Measurements from ENCODE around the gene SLCO3A1.

SLCO3A1 gene

DNA sequence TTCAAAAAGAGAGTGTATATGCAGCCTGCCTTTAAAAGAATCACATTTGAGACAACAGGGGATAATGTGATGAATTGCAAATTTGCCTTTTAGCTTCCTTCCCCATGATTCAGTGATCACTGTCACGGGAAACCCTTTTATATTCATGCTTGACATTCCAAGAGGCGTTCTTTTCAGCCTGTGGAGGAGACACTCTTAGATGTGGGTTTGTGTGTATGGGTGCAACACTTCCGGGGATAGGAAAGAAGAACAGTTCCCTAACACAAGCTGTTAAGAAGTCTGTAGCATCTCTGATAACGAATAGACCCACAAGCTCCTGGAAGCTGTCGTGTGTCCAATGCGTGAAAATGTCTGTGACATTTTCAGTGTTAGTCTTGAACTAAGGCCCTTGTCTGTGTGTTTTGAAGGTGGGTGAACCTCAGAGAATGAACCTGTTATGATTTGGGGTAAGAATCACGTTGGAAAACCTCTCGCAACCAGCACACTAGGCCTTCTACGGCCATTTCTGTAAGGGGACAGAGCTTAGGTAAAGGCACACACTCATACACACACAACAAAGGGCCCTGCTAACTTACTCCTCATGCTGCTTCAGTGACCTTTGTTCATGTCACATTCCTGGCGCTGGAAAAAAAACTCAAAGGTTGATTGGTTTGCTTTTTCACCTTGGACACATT lies 311.0 kb downstream of the SLCO3A1 start:
- H3K27me3 Mint-ChIP-seq = no peaks in the 10 kb centered on the region
- H3K9me3 Mint-ChIP-seq = no peaks in the 10 kb centered on the region
- H3K27ac Mint-ChIP-seq = no peak overlapping the region
- no peak overlapping the region for H3K4me3 Mint-ChIP-seq
- DNase-seq (ENCODE audit: low spot score in 2 of 2) = no peak
- peaks cover 7% of the 10 kb centered on the region for H3K4me1 Mint-ChIP-seq
- no peak for ATAC-seq (ENCODE audit: low read depth)
- no peaks in the 10 kb centered on the region for H3K36me3 Mint-ChIP-seq

DNA sequence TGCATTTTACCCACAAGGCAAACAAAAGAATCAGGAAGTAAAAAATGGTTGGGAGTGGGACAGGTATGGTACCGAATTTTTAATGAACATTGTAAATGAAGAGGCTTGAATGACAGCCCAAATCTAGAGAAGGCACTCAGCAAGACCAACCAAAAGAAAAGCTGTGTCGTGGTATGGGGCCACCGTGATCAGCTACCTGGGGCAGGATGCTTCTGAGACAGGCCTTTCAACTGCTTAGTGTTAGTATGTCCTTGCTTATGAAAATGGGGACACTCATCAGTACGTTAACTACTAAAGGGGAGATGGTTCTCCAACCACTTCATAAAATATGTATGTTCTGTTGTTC lies 311.5 kb downstream of the SLCO3A1 start:
- DNase-seq (ENCODE audit: low spot score in 2 of 2) (no peak), ATAC-seq (ENCODE audit: low read depth) (no peak)
- Mint-ChIP-seq H3K36me3 (no peaks in the 10 kb centered on the region), H3K4me3 (no peak overlapping the region), H3K4me1 (peaks cover 7% of the 10 kb centered on the region), H3K27ac (no peak overlapping the region), H3K27me3 (no peaks in the 10 kb centered on the region), H3K9me3 (no peaks in the 10 kb centered on the region)

DNA sequence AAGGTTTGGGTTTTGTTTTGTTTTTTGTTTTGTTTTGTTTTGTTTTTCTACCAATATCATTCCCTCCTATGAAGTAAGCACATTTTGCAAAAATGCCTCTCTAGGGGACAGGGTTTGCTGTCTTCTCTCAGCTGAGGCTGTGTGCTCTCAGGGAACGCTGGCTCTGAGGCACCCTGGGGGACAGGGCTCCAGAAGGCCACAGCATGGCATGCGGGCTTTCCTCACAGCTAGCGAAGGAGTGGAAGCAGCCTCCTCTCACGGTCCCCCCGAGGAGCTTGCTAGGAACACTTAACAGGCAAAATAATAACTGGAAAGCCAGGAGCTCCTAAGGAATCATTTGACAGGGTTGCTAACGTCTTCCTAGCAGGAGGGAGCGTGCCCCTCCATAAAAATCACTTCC lies 312.5 kb downstream of the SLCO3A1 start:
- ATAC-seq (ENCODE audit: low read depth) = no peak
- H3K27me3 Mint-ChIP-seq = no peaks in the 10 kb centered on the region
- no peak overlapping the region for H3K4me3 Mint-ChIP-seq
- H3K4me1 Mint-ChIP-seq = peaks cover 4% of the 10 kb centered on the region
- no peaks in the 10 kb centered on the region for H3K36me3 Mint-ChIP-seq
- no peaks in the 10 kb centered on the region for H3K9me3 Mint-ChIP-seq
- no peak for DNase-seq (ENCODE audit: low spot score in 2 of 2)
- no peak overlapping the region for H3K27ac Mint-ChIP-seq

DNA sequence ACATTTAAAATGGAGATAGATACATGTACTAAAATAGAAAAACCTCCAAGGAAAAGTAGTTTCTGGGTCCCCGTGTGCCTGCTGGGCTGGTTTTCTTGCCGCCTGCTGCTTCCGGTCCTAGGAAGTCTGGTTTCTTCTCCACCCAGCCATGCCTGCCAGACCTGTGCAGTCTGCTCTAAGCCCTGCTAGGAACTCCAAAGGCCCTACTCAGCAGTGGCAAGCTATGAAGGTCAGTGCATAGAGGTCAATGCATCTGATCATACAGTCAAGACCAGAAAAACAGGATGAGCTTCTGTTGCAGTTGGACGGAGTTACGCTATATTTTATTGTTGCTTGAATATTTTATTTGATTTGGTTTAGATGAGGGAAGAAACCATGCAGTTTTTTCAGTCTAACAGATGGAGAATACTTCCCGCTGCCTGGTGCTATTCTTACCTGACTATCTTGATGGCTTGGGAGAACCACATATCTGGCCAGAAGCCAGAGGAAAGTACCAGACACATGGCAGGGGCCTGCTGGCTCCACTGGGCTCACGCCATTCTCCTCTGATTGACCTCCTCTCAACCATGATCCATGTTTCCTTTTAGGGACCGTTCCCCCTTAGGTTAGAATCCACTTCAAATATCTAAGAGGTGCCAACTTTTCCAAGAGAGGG lies 313.4 kb downstream of the SLCO3A1 start:
- Mint-ChIP-seq H3K9me3 (no peaks in the 10 kb centered on the region), H3K27me3 (no peaks in the 10 kb centered on the region), H3K4me3 (no peak overlapping the region), H3K27ac (no peak overlapping the region), H3K36me3 (no peaks in the 10 kb centered on the region), H3K4me1 (no peaks in the 10 kb centered on the region)
- ATAC-seq (ENCODE audit: low read depth) = no peak
- DNase-seq (ENCODE audit: low spot score in 2 of 2) = no peak

DNA sequence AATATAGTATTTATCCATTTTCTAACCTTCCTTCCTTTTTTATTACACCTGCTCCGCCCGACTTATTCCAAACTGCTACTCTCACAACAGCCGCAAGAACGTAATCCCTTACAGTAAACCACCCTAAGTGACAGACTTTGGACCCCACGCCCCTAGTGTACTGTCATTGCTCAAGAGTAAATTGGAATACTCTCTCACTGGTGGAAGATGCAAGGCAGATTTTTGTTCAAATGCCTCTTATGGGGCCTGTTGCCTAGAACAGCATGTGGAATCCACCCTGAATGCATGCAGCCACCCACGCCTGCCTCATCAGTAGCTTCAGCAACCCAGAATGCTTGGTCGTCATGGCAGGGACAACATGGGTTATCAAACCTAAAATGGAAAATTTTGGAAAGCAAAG lies 313.9 kb downstream of the SLCO3A1 start:
- H3K4me1 Mint-ChIP-seq = no peaks in the 10 kb centered on the region
- H3K27ac Mint-ChIP-seq = no peak overlapping the region
- H3K36me3 Mint-ChIP-seq = no peaks in the 10 kb centered on the region
- H3K27me3 Mint-ChIP-seq = peaks cover 2% of the 10 kb centered on the region
- DNase-seq (ENCODE audit: low spot score in 2 of 2) = no peak
- H3K4me3 Mint-ChIP-seq = no peak overlapping the region
- no peaks in the 10 kb centered on the region for H3K9me3 Mint-ChIP-seq
- no peak for ATAC-seq (ENCODE audit: low read depth)

DNA sequence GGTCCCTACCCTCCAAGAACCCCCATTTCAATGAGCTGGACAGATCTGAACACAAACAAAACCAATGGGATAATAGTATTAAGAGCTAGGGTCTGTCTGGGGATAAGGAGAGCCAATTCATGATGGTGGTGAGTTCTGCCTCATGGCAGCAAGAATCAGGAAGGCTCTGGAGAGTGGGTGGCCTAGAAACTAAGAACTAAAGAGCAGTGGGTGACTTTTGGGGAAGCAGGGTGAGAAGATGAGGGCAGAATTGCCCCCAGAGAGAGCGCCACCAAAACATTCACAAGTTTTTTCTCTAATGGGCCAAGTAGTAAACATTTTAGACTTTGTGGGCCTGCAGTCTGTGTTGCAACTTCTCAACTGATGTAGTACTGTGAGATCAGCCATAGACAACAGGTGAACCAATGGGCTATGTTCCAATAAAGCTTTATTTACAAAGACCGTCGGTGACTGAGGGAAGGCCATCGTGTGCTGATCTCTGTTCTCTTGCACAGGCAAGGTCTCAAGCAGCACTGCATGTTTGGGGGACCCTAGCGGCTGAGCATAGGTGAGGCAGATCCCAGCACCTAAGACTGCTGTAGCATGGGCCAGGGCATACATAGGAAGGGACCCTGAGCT lies 314.7 kb downstream of the SLCO3A1 start:
- Mint-ChIP-seq H3K27me3 (peaks cover 5% of the 10 kb centered on the region), H3K4me1 (no peaks in the 10 kb centered on the region), H3K27ac (no peak overlapping the region), H3K36me3 (no peaks in the 10 kb centered on the region), H3K4me3 (no peak overlapping the region), H3K9me3 (no peaks in the 10 kb centered on the region)
- no peak for DNase-seq (ENCODE audit: low spot score in 2 of 2)
- no peak for ATAC-seq (ENCODE audit: low read depth)

DNA sequence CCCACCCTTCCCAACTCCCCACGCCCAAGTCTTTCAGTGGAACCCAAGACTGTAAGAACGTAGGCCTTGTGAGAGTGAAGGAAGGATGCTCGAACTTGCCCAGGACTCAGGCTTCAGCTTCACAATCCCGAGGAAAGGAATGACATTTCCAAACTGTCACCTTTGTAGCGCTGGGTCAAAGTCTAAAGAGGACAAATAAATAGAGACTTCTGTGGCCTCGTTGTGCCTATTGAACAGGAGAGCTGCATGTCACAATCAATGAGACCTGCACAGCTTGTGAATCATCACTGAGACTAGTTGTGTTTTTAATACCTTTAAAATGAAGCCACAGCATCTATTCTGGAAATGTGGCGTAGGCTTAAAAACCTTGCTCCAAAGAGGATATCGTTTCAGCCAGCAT lies 317.4 kb downstream of the SLCO3A1 start:
- Mint-ChIP-seq H3K27ac (no peak overlapping the region), H3K9me3 (no peaks in the 10 kb centered on the region), H3K4me1 (no peaks in the 10 kb centered on the region), H3K36me3 (no peaks in the 10 kb centered on the region), H3K27me3 (peaks cover 7% of the 10 kb centered on the region), H3K4me3 (no peak overlapping the region)
- ATAC-seq (ENCODE audit: low read depth) = no peak
- DNase-seq (ENCODE audit: low spot score in 2 of 2) = no peak

DNA sequence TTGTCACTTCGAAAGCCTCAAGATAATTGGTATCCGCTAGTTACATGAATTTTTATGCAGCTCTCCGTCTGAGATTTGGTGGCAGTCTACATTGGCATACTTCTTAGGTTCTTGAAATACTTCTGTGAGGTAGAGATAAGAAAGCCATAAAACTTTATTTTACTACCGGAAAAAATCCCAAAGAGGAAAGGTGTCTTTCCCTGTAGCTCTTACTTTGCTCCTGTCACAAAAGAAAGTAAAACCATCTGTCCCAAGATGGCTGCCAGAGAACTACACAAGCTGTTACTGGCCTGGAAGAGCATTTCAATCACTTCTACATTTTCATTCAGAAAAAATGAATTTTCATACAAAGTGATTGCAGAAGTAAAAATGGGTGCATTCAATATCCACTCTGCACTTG lies 325.4 kb downstream of the SLCO3A1 start:
- no peak overlapping the region for H3K4me3 Mint-ChIP-seq
- no peaks in the 10 kb centered on the region for H3K36me3 Mint-ChIP-seq
- no peaks in the 10 kb centered on the region for H3K9me3 Mint-ChIP-seq
- H3K27ac Mint-ChIP-seq = no peak overlapping the region
- ATAC-seq (ENCODE audit: low read depth) (no peak), DNase-seq (ENCODE audit: low spot score in 2 of 2) (no peak)
- H3K4me1 Mint-ChIP-seq = no peaks in the 10 kb centered on the region
- H3K27me3 Mint-ChIP-seq = peaks cover 8% of the 10 kb centered on the region

DNA sequence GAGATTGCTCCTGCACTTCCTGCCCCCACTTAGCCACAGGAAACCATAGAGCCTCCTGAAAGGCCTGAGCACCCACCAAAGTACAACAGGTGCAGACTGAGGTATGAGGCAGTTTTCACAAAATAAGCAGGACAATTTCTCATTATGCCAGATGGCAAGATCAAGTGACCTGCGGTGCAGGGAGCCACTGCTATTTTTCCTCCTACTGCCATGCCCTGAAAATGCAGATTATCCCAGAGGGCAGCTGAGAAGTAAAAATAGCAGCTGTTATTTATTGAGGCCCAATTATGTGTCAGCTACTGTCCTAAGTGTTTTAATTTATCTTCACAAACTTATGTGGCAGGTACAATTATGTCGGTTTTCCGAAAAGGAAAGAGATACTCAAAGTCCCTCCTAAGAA lies 330.6 kb downstream of the SLCO3A1 start:
- Mint-ChIP-seq H3K36me3 (no peaks in the 10 kb centered on the region), H3K9me3 (no peaks in the 10 kb centered on the region), H3K4me3 (no peak overlapping the region), H3K4me1 (no peaks in the 10 kb centered on the region), H3K27me3 (no peaks in the 10 kb centered on the region), H3K27ac (no peak overlapping the region)
- ATAC-seq (ENCODE audit: low read depth) = no peak
- DNase-seq (ENCODE audit: low spot score in 2 of 2) = no peak

DNA sequence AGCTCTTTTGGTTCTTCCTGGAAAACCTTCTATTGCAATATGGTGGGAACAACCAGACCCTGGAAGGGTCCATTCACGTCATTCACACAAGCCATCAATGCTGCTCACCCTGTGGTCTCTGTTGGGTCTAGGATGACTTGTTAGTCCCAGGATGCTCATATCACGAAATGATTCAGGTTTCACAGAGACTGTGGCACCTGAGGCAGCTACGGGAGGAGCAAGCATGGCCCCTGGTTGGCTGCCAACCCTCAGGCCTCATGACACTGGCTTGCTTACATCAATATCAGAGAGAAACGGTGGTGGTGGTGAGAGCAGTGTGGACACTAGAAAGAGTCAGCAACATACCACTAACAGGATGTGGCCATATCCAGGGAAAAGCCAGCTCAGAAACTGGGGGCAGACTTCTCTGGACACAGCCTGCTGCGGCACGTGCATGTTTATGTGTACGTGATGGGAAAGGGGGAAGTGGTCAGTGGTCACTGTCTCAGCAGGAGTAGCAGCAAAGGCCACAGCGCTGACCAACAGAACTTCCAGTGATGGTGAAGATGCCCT lies 331.2 kb downstream of the SLCO3A1 start:
- no peaks in the 10 kb centered on the region for H3K27me3 Mint-ChIP-seq
- H3K27ac Mint-ChIP-seq = no peak overlapping the region
- H3K36me3 Mint-ChIP-seq = no peaks in the 10 kb centered on the region
- H3K9me3 Mint-ChIP-seq = no peaks in the 10 kb centered on the region
- no peak overlapping the region for H3K4me3 Mint-ChIP-seq
- no peak for DNase-seq (ENCODE audit: low spot score in 2 of 2)
- H3K4me1 Mint-ChIP-seq = no peaks in the 10 kb centered on the region
- ATAC-seq (ENCODE audit: low read depth) = no peak

DNA sequence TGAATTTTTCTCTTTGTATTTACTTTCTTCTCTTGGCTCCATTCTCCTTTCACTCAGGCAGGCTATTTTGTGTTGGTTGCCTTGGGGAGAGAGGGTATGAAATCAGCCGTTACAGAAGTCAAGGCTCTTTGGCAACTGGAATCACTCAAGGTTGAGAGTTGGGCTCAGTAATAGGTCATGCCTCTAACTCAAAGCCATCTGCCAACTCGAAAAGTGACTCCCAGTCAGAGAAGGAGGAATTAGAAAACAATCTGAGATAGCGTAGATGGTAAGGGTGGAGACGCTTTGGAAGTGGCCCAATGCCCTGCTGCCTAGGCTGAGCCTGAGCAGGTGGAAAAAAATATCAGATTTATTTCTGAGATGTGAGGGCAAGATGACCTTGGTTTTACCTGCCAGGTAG lies 334.5 kb downstream of the SLCO3A1 start:
- Mint-ChIP-seq H3K36me3 (no peaks in the 10 kb centered on the region), H3K9me3 (no peaks in the 10 kb centered on the region), H3K4me3 (no peak overlapping the region), H3K4me1 (no peaks in the 10 kb centered on the region), H3K27me3 (no peaks in the 10 kb centered on the region), H3K27ac (no peak overlapping the region)
- DNase-seq (ENCODE audit: low spot score in 2 of 2) = no peak
- ATAC-seq (ENCODE audit: low read depth) = no peak

DNA sequence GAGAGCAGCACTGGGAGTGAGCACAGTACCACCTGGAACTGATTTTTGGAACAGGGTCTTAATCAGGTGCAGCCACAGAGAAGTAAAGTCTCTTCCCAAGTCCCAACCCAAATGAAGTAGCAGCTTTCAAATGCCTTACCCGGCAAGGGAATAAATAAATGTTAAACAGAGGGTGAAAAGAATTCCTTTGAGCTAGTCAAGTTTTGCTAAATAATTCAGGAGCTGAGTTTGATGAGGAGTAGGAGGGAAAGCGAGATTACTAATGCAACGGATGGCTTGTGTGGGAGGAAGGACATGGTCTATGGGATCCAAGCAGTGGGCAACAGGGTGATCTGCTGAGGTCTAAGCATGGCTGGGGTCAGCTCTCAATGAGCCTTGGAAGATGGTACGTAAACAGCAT lies 335.7 kb downstream of the SLCO3A1 start:
- no peaks in the 10 kb centered on the region for H3K4me1 Mint-ChIP-seq
- H3K27me3 Mint-ChIP-seq = no peaks in the 10 kb centered on the region
- H3K36me3 Mint-ChIP-seq = no peaks in the 10 kb centered on the region
- no peak overlapping the region for H3K4me3 Mint-ChIP-seq
- DNase-seq (ENCODE audit: low spot score in 2 of 2) (no peak), ATAC-seq (ENCODE audit: low read depth) (no peak)
- H3K27ac Mint-ChIP-seq = no peak overlapping the region
- H3K9me3 Mint-ChIP-seq = no peaks in the 10 kb centered on the region

DNA sequence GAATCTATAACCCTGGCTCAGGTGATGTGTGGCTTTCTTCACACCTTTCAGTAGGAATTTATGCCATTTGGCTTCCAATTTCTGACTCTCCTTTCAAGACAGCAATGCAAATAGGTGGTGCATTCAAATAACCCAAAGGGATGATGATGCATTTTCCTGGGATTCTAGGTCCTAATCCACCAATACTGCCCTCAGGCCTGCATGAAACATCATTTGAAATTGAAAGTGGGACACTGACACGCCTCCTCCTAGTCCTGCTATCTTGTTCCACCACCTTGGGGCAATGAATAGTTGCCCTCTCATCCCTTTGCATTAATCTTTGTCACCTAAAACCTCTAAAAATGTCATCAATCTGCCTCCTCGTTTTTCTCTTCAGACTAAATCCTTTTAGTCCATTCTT lies 341.7 kb downstream of the SLCO3A1 start:
- H3K4me3 Mint-ChIP-seq = no peak overlapping the region
- H3K4me1 Mint-ChIP-seq = no peaks in the 10 kb centered on the region
- no peak for ATAC-seq (ENCODE audit: low read depth)
- no peaks in the 10 kb centered on the region for H3K36me3 Mint-ChIP-seq
- DNase-seq (ENCODE audit: low spot score in 2 of 2) = no peak
- peaks cover 2% of the 10 kb centered on the region for H3K27me3 Mint-ChIP-seq
- no peaks in the 10 kb centered on the region for H3K9me3 Mint-ChIP-seq
- no peak overlapping the region for H3K27ac Mint-ChIP-seq

DNA sequence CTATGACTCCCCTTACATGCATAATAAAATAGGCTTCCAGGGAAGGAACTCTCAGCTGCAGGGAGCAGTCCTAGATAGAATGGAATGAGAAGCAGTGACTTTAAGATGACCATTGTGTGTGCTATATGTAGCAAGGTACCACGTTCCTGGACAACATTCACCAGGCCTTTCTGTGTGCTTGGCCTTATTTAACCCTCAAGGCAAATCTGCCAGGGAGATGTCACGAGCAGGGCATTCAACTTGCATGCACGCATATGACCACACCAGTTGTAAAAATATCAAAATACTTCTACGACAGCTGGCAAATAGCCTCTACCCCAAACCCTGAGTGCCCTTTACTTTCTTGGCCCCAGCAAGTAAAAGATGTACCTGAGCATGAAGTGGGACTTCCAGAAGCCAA lies 342.8 kb downstream of the SLCO3A1 start:
- Mint-ChIP-seq H3K27me3 (peaks cover 2% of the 10 kb centered on the region), H3K4me1 (no peaks in the 10 kb centered on the region), H3K27ac (no peak overlapping the region), H3K36me3 (no peaks in the 10 kb centered on the region), H3K4me3 (no peak overlapping the region), H3K9me3 (no peaks in the 10 kb centered on the region)
- no peak for ATAC-seq (ENCODE audit: low read depth)
- DNase-seq (ENCODE audit: low spot score in 2 of 2) = no peak

DNA sequence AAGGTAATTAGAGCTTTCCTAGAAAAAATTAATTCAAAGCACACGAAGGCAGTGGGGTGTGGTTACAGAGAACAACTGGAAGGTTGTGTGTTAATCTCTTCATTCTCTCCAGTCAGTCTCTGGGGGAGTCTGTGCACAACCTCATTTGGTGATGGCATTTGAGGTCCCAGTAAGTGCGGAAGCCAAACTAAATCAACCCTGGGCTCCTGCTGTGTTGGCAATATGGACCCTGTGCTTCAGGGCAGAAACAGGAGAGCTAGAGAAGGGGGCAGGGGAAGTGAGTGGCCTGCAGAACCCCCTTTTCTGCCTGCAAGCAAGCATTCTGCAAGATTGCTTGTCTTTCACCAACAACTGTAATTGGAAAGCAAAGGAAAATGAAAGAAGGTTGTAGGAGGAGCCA lies 344.2 kb downstream of the SLCO3A1 start:
- DNase-seq (ENCODE audit: low spot score in 2 of 2) = no peak
- H3K4me1 Mint-ChIP-seq = no peaks in the 10 kb centered on the region
- H3K9me3 Mint-ChIP-seq = peaks cover 2% of the 10 kb centered on the region
- H3K4me3 Mint-ChIP-seq = no peak overlapping the region
- ATAC-seq (ENCODE audit: low read depth) = no peak
- H3K27me3 Mint-ChIP-seq = peaks cover 3% of the 10 kb centered on the region
- H3K36me3 Mint-ChIP-seq = no peaks in the 10 kb centered on the region
- no peak overlapping the region for H3K27ac Mint-ChIP-seq
